ENCODE data around the gene SCARF2.

The SCARF2 gene

DNA sequence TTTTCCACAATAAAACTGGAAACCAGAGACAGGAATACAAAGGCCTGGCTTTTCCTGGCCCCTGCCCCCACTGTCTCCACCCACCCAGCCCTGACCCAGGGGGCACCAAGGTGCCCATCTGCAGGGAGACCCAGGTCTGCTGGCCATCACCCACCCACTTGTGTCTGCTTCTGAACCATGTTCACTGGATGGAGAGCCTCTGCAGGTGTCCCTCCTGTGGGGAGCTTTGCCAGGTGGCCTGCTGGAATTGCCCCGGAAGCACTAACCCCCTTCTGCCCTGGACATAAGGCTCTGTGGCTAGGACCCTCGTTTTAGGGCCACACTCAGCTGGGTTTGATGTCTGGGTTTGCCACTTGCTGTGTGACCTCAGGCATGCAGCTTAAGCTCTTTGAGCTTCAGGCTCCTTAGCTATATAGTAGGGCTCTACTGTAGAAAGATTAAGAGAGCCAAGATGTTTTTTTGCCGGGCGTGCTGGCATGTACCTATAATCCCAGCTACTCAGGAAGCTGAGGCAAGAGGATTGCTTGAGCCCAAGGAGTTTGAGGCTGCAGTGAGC lies 3.9 kb downstream of the SCARF2 start:
- H3K4me2 ChIP-seq = no peak overlapping the region
- H4K20me1 ChIP-seq = peaks cover 29 to 85% (median 56%) of the 10 kb centered on the region in 11 experiments; a peak in 19 of 22 replicates
- no peak for TF ChIP-seq Cebpa-rat (IDR thresholded peaks at IDR 0.05)
- peaks cover 98 to 99% (median 99%) of the 10 kb centered on the region in 11 experiments for H3K27me3 ChIP-seq
- 0 out of 22 replicates have a peak, but pooled peaks cover 0 to 6% (median 0%) of the 10 kb centered on the region in 11 experiments for H3K9me3 ChIP-seq (replicated peaks in 1 of 11)
- no peak overlapping the region for H3K27ac ChIP-seq
- no peak overlapping the region for H3K9ac ChIP-seq
- no peaks in the 10 kb centered on the region for H3K36me3 ChIP-seq
- H3K4me3 ChIP-seq = no peak overlapping the region
- H3K4me1 ChIP-seq = peaks cover 46 to 66% (median 61%) of the 10 kb centered on the region in 10 experiments

DNA sequence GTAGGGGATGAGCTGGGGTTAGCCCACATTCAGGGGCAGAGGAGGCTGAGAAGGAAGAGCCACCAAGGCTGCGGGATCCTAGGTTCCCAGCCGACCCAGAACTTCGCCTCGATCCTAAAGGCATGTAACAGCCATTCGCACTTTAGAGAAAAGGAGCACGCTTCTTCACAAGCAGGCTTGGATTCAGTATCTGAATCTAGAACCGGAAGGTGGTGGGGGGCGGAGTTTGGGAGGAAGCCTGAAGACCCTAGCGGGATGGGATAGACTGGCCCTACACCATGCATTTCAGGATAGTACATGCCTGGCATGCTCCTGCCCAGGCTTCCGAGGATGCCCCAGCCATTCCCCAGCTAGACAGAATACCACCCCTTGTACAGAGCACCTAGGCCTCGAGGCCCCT lies 4.4 kb downstream of the SCARF2 start:
- H3K4me2 ChIP-seq = peak overlapping the region in 4 of 11 experiments; percentile 46 to 69 (median 67); a peak in 5 of 22 replicates
- H3K9ac ChIP-seq = no peak overlapping the region
- no peaks in the 10 kb centered on the region for H3K36me3 ChIP-seq
- no peak overlapping the region for H3K27ac ChIP-seq
- peaks cover 24 to 79% (median 50%) of the 10 kb centered on the region in 11 experiments; a peak in 19 of 22 replicates for H4K20me1 ChIP-seq
- H3K9me3 ChIP-seq (replicated peaks in 1 of 11) = 0 out of 22 replicates have a peak, but pooled peaks cover 0 to 6% (median 0%) of the 10 kb centered on the region in 11 experiments
- no peak overlapping the region for H3K4me3 ChIP-seq
- H3K4me1 ChIP-seq = peaks cover 48 to 67% (median 62%) of the 10 kb centered on the region in 10 experiments
- TF ChIP-seq Cebpa-rat (IDR thresholded peaks at IDR 0.05) = no peak
- H3K27me3 ChIP-seq = peaks cover 97 to 99% (median 98%) of the 10 kb centered on the region in 11 experiments

DNA sequence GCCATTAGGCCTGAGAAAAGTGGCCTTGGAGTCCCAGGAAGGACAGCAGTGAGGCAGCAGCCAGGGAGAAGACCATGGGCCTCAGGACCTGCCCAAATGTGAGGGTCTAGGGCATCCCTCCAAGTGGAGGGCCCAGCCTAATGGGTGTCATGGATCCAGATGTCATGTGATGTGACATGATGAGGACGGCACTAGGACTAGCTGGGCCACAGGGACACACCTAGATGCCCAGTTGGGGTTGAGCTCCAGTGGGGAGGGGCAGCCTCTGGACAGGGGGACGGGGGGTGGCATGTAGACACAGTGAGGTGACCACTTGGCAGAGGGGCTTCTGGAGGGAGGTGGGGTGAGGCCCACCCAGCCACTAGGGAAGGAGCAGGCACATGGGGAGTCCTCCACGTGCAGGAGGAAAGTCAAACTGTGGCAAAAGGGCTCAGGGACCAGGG lies 5.4 kb downstream of the SCARF2 start:
- Histone ChIP-seq H3K27me3 (peaks cover 95 to 98% (median 96%) of the 10 kb centered on the region in 11 experiments), H3K36me3 (no peaks in the 10 kb centered on the region), H3K9me3 (replicated peaks in 1 of 11) (0 out of 22 replicates have a peak, but pooled peaks cover 0 to 6% (median 0%) of the 10 kb centered on the region in 11 experiments), H3K4me2 (peak overlapping the region in 8 of 11 experiments; percentile 46 to 69 (median 61); a peak in 16 of 22 replicates), H4K20me1 (peaks cover 15 to 77% (median 42%) of the 10 kb centered on the region in 11 experiments; a peak in 19 of 22 replicates), H3K9ac (no peak overlapping the region), H3K4me3 (no peak overlapping the region), H3K4me1 (peaks cover 38 to 58% (median 53%) of the 10 kb centered on the region in 10 experiments), H3K27ac (no peak overlapping the region)
- no peak for TF ChIP-seq Cebpa-rat (IDR thresholded peaks at IDR 0.05)

DNA sequence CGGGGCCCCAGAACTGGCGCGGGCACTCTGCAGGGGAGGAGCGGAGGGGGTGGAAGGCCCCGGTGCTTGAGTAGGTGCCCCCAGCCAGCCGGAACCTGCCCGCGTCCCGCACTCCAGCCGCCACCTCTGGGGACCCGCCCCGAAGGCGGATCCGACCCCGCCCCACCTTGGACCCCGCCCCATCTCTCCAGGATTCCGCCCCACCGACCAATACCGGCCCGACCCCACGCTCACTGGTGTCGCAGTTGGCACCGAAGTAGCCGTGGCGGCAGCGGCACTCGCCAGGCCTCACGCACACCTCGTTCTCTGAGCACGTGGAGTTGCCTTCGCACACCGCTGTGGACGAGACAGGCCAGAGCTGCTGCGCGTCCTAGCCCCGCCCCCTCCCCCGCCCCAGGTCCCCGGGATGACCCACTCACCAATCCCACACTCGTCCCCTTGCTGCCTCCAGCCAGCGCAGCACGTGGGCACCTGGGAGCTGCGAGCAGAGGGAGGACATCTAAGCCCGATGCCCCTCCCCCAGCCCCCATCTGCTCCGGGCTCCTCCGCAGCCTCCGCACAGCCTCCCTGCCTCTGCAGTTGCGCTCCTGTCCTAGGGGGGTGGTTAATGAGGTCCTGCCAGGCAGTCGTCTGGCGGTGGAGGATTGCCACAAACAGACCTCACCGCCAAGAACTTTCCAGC lies 6.0 kb downstream of the SCARF2 start:
- H3K4me2 ChIP-seq = peak overlapping the region; percentile 58 to 98 (median 94)
- no peaks in the 10 kb centered on the region for H3K36me3 ChIP-seq
- peaks cover 32 to 51% (median 46%) of the 10 kb centered on the region in 10 experiments for H3K4me1 ChIP-seq
- H3K27ac ChIP-seq = no peak overlapping the region
- H3K9me3 ChIP-seq (replicated peaks in 1 of 11) = 0 out of 22 replicates have a peak, but pooled peaks cover 0 to 6% (median 0%) of the 10 kb centered on the region in 11 experiments
- peak overlapping the region in 6 of 10 experiments; percentile 9 to 74 (median 26); a peak in 6 of 20 replicates for H3K4me3 ChIP-seq
- peaks cover 9 to 75% (median 35%) of the 10 kb centered on the region in 11 experiments; a peak in 19 of 22 replicates for H4K20me1 ChIP-seq
- TF ChIP-seq Cebpa-rat (IDR thresholded peaks at IDR 0.05) = no peak
- H3K27me3 ChIP-seq = peaks cover 95 to 98% (median 96%) of the 10 kb centered on the region in 11 experiments
- no peak overlapping the region for H3K9ac ChIP-seq

DNA sequence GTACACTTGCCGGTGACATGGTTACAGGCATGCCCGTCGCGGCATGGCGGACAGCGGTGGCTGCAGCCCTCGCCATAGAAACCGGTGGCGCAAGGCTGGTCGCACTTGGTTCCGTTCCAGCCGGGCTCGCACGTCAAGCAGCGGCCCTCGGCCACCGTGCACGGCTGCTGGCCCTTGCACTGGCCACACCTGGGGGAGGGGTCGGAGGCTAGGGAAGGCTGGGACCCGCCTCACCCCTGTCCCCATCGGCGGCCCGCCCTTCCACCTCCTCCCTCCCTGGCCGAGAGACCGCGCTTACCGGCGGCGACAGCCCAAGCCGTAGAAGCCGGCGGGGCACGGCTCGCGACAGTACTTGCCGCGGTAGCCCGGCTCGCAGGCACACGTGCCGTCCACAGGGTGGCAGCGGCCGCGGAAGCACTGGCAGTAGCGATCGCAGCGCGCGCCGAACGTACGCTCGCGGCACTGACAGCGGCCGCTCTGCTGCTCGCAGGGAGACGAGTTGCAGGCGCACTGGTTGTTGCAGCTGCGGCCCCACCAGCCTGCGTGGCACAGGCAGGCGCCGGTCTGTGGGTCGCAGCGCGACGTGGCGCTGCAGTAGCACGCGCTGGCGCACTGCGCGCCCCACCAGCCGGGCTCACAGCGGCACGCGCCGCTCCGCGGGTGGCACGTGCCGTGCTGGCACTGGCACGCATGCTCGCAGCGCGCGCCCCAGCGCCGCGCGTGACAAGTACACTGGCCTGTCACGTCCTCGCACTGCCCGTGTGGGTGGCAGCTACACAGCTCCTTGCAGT lies 6.7 kb downstream of the SCARF2 start:
- Histone ChIP-seq H3K9me3 (replicated peaks in 1 of 11) (0 out of 22 replicates have a peak, but pooled peaks cover 0 to 6% (median 0%) of the 10 kb centered on the region in 11 experiments), H3K36me3 (no peaks in the 10 kb centered on the region), H3K4me3 (peak overlapping the region in 8 of 10 experiments; percentile 9 to 74 (median 33); a peak in 9 of 20 replicates), H3K9ac (no peak overlapping the region), H4K20me1 (peaks cover 3 to 67% (median 28%) of the 10 kb centered on the region in 11 experiments; a peak in 19 of 22 replicates), H3K4me1 (peaks cover 25 to 44% (median 39%) of the 10 kb centered on the region in 10 experiments; a peak in 19 of 20 replicates), H3K27ac (no peak overlapping the region), H3K4me2 (peak overlapping the region; percentile 58 to 98 (median 94)), H3K27me3 (peaks cover 95 to 98% (median 96%) of the 10 kb centered on the region in 11 experiments)
- no peak for TF ChIP-seq Cebpa-rat (IDR thresholded peaks at IDR 0.05)

DNA sequence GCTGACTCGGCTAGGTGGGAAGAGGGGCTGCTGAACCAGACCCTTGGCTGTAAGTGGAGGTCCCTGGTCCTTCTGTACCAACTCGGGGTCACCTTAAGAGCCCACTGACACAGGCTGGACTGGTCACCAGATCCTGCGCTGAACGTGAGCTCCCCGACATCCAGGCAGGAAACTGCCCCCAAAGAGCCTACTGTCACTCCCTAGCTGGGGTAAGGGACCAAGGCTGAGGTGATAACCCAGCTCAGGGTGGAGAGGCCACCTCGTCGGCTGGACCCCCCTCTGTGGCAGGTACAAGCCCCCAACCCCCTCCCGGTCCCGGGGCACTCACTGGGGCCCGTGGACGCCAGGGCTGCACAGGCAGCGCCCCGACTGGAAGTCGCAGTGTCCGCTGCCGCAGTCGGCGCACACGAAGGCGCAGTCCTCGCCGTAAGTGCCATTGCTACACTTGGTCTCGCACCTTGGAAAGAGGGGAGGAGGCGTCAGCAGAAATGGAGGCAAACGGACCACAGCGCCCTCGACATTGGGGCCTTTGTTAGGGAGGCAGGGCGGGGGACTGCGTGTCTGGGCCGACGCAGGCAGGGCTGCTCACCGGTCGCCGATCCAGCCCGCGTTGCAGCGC lies 7.4 kb downstream of the SCARF2 start:
- H3K27me3 ChIP-seq = peaks cover 95 to 98% (median 96%) of the 10 kb centered on the region in 11 experiments
- H3K27ac ChIP-seq = no peak overlapping the region
- H3K36me3 ChIP-seq = no peaks in the 10 kb centered on the region
- H3K9ac ChIP-seq = peak overlapping the region in 4 of 11 experiments; percentile 63 to 66 (median 65); a peak in 3 of 22 replicates
- peaks cover 0 to 60% (median 21%) of the 10 kb centered on the region in 11 experiments; a peak in 17 of 22 replicates for H4K20me1 ChIP-seq
- H3K4me2 ChIP-seq = peak overlapping the region; percentile 84 to 98 (median 96)
- H3K4me1 ChIP-seq = peaks cover 25 to 43% (median 38%) of the 10 kb centered on the region in 10 experiments; a peak in 19 of 20 replicates
- TF ChIP-seq Cebpa-rat (IDR thresholded peaks at IDR 0.05) = no peak; a peak in 2 of 22 replicates
- peaks cover 0 to 9% (median 0%) of the 10 kb centered on the region in 11 experiments; a peak in 3 of 22 replicates for H3K9me3 ChIP-seq (replicated peaks in 1 of 11)
- peak overlapping the region; percentile 49 to 74 (median 61); a peak in 18 of 20 replicates for H3K4me3 ChIP-seq

DNA sequence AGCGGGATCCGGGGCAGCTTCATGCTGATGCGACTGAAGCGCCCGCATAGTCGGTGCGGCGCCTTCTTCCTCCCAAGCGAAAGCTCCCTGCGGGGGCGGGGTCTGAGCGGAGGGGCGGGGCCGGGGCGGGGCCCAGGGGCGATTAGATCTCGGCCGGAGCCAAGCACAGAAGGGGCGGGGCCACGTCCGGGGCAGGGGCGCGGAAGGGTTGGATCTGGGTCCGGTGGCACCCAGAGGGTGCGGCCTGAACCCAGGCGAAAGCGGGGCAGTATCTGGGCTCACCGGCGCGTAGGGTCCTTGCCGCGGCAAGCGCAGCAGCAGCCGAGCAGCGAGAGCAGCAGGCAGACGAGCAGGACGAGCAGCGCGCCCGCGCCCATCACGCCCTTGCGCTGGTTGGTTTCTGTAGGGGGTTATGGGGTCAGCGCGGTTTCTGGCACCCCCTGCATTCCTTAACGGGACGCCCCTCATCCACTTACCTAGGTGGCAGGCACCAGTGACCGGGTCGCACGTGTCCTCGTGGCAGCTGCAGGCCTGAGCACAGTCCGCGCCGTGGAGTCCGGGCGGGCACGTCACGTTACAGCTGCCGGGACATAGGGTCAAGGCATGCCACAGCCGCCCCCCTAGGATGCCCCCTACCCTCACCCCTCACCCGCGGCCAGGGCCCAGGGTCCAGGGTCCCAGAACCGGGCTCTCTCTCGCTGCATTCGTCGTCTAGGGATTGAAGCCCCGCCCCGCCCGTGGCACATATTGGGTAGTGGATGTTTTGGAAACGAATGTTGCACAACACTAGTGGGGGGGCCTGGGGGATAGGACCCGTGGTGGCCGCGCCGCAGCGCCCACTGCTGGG lies 8.1 kb downstream of the SCARF2 start:
- H3K9ac ChIP-seq = peak overlapping the region in 9 of 11 experiments; percentile 26 to 72 (median 63); a peak in 16 of 22 replicates
- H3K4me2 ChIP-seq = peak overlapping the region; percentile 84 to 98 (median 96)
- peak in 8 of 11 experiments; percentile 48 to 89 (median 69); a peak in 13 of 22 replicates for TF ChIP-seq Cebpa-rat (IDR thresholded peaks at IDR 0.05)
- no peaks in the 10 kb centered on the region for H3K36me3 ChIP-seq
- H3K4me3 ChIP-seq = peak overlapping the region; percentile 49 to 74 (median 61)
- peaks cover 0 to 16% (median 0%) of the 10 kb centered on the region in 11 experiments; a peak in 3 of 22 replicates for H3K9me3 ChIP-seq (replicated peaks in 1 of 11)
- peaks cover 0 to 53% (median 18%) of the 10 kb centered on the region in 11 experiments; a peak in 16 of 22 replicates for H4K20me1 ChIP-seq
- H3K4me1 ChIP-seq = peaks cover 28 to 50% (median 42%) of the 10 kb centered on the region in 10 experiments
- H3K27me3 ChIP-seq = peaks cover 95 to 98% (median 96%) of the 10 kb centered on the region in 11 experiments
- 0 out of 22 replicates have a peak overlapping the region, but pooled peaks of 1 of the 11 experiments have one; percentile 35 for H3K27ac ChIP-seq
